GM13977 (cell line): Measurements from ENCODE around the gene UGT2B17.
A peak's percentile ranks its signal among the peaks of the same experiment; 100 is the strongest.
"Not testable (repeated sequence)": the region's sequence is repeated elsewhere in the genome, so short reads cannot be mapped to it uniquely, and the experiment has no call there.

Experiments used
- DNase-seq: peaks from one replicate; pipeline ENCODE4 v3.0.0; 2012; ENCODE audit warnings: low spot score
- CTCF ChIP-seq: IDR thresholded peaks from 2 replicates; pipeline ENCODE4 v1.5.1; 2012; ENCODE audit warnings: mild to moderate bottlenecking, control low read depth; ENCODE audit not compliant: insufficient read depth; ENCODE audit errors: extremely low read depth, missing control alignments
- in situ Hi-C: fragments of 300-500 bp; cut with MboI; formaldehyde crosslinking; loops from one replicate; pipeline ENCODE4 v1.12.0; 2022; ENCODE audit warnings: low sequenced_read_pairs, low pct_unique_long_range_greater_than_20kb, mixed read lengths, inconsistent platforms; ENCODE audit not compliant: unreplicated experiment

Gene UGT2B17

DNA sequence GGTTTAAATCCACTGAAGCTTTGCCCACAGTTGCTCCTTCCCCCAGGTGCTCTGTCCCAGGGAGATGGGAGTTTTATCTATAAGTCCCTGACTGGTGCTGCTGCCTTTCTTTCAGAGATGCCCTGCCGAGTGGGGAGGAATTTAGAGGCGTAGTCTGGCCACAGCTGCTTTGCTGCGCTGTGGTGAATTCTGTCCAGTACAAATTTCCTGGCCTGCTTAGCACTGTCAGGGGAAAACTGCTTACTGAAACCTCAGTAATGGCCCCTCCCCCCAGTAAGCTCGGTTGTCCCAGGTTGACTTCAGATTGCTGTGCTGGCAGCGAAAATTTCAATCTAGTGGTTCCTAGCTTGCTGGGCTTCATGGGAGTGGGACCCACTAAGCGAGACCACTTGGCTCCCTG, 40.1 kb downstream of the UGT2B17 start:
- in situ Hi-C loops, result no loop called here
- TF ChIP-seq CTCF, result no peak
- DNase-seq, result no peak

- in situ Hi-C loops, DNase-seq: not testable (repeated sequence)
Measured at GRCh38 chr4:68522232-68522631, 53.9 kb downstream of the UGT2B17 start.

DNA sequence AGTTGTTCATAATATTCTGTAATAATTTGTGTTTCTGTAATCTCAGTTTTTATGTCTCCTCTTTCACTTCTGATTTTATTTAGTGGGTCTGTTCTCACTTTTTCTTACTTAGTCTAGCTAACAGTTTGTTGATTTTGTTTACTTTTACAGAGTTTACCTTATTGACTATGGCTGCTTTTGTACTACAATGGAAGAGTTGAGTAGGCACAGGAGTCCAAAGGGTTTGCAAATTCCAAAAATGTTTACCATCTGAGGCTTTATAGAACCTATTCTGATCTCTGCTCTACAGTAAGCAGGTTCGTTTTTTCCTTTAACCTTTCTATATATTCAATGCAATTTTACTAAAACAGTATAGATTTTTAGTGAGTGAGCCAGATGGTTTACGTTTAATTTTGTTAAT, 55.1 kb downstream of the UGT2B17 start:
- no peak for DNase-seq
- no peak for TF ChIP-seq CTCF
- in situ Hi-C loops, result no loop called here

- peak; percentile 16 for TF ChIP-seq CTCF
- no peak for DNase-seq
- in situ Hi-C loops, result no loop called here
Measured at GRCh38 chr4:68518889-68519288, 57.2 kb downstream of the UGT2B17 start.

DNA sequence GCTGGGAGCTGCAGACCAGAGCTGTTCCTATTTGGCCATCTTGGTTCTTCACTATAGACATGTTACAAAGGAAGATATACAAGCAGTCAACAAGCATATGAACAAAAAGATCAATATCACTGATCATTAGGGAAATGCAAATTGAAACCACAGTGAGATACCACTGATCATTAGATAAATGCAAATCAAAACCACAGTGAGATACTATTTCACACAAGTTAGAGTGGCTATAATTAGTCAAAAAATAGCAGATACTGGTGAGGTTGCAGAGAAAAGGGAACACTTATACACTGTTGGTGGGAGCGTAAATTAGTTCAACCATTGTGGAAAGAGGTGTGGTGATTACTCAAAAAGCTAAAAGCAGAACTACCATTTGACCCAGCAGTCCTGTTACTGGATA, 70.7 kb downstream of the UGT2B17 start:
- DNase-seq, in situ Hi-C loops: not testable (repeated sequence)

DNA sequence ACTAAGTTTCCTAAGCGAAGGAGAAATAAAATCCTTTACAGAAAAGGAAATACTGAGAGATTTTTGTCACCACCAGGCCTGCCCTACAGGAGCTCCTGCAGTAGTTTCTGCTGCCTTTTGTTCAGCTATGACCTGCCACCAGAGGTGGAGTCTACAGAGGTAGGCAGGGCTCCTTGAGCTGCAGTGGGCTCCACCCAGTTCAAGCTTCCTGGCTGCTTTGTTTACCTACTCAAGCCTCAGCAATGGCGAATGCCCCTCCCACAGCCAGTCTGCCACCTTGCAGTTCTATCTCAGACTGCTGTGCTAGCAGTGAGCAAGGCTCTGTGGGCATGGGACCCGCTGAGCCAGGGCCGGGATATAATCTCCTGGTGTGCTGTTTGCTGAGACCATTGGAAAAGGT, 71.3 kb downstream of the UGT2B17 start:
- in situ Hi-C loops, DNase-seq: not testable (repeated sequence)

DNA sequence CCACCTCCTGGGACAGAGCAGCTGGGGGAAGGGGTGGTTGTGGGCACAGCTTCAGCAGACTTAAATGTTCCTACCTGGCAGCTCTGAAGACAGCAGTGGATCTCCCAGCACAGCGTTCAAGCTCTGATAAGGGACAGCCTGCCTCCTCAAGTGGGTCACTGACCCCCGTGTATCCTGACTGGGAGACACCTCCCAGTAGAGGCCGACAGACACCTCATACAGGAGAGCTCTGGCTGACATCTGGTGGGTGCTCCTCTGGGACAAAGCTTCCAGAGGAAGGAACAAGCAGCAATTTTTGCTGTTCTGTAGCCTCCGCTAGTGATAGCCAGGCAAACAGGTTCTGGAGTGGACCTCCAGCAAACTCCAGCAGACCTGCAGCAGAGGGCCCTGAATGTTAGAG, 72.7 kb downstream of the UGT2B17 start:
- in situ Hi-C loops, result not testable (repeated sequence)

DNA sequence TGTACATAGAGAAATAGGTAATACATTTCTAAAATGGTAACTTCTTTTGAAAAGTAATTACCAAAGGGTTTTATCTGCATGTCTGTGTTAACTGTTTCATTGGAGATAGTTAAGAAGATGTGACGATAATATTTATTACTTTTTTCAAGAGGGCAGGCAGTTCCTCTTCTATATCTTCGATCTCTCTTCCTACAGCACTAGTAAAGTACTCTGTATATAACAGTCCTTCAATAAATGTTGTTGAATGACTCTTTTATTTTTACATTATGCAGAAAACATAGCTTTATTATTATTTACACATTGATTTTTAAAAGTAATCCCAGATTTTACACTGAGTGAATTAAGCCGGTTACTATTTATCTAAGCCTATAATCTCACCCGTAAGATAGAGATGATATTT, 77.1 kb downstream of the UGT2B17 start:
- DNase-seq, result no peak
- no peak for TF ChIP-seq CTCF
- in situ Hi-C loops, result loop anchor here (25.0 kb wide), 1 partner anchor 663 kb away; no protein-coding TSS in a partner anchor

More for the DNA sequence above, 72.7 kb downstream of the UGT2B17 start:
- DNase-seq, result not testable (repeated sequence)

GRCh38 chr4:68498413-68499007, 77.6 kb downstream of the UGT2B17 start:
- peak; percentile 85 for TF ChIP-seq CTCF
- DNase-seq, result peak; percentile 49
- in situ Hi-C loops, result loop anchor here (25.0 kb wide), 1 partner anchor 664 kb away; no protein-coding TSS in a partner anchor
